ENCODE results near the gene ARHGAP25. TPM values are rescaled to one million over a fixed set of nuclear protein-coding genes. Genes with fewer than 3 reads are reported as not detected.

The ARHGAP25 gene
- total and polyA plus RNA-seq, 10 of the 15 experiments (the other 5 are each of a cell fraction or from before 2014, with no cell fraction given) = 0.15 to 1.0 (median 0.46) TPM

- TF ChIP-seq NKRF (conservative IDR thresholded peaks at IDR 0.05) (no peak), MEF2B (IDR thresholded peaks at IDR 0.05; ENCODE audit: partially characterized antibody, poor library complexity, severe bottlenecking) (no peak), SREBF1 (IDR thresholded peaks at IDR 0.05; ENCODE audit: low read length) (no peak), RAD51 (IDR thresholded peaks at IDR 0.05) (no peak), ZBTB4 (CRISPR knock-in tag; IDR thresholded peaks at IDR 0.05) (no peak), CEBPB (IDR thresholded peaks at IDR 0.05; ENCODE audit: borderline replicate concordance in 1 of 2, low read depth in 2 of 2, low read length in 2 of 2) (no peak), ASH2L (IDR thresholded peaks at IDR 0.05; ENCODE audit: borderline replicate concordance, low read depth) (no peak)
Measured at GRCh38 chr2:68733365-68733764, 1.2 kb upstream of the ARHGAP25 start (continued).

Data from GM12878 (cell line).